ENCODE results near the gene LY6G6D.

DNA sequence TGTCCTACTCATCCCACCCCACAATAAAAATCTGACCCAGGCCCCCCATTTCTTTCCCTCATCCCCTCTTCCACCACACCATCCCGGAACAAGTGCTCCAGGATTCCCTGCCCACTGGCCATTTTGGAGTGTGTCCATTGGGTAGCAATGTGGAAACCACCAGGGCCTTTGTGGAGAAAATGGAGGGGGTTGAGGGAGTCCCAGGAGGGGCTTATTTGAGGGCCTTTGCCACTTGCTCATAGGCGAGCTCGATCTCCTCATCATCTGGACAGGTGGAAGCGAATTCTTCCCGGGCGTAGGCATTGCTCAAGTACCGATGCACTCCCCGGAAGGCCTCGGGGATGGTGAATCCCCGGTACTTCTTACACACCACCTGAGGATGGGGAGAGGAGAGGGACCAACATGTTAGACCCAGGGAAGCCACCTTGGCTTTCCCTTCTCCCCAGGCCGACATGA, 15.5 kb downstream of the LY6G6D start:
- TF ChIP-seq CTCF (IDR thresholded peaks at IDR 0.05; ENCODE audit: low read length) (no peak), EZH2 (optimal IDR thresholded peaks at IDR 0.05; ENCODE audit: low read depth, low read length) (no peak)
